ENCODE measurements around the gene LLGL2.
A peak's percentile ranks its signal among the peaks of the same experiment; 100 is the strongest.

Gene LLGL2

GRCh38 chr17:75594499-75595283 lies 69.2 kb downstream of the LLGL2 start:
- DNase-seq: no peak

- DNase-seq: no peak
Observed at GRCh38 chr17:75595284-75595919, 69.9 kb downstream of the LLGL2 start.

- DNase-seq: no peak
Observed at GRCh38 chr17:75595920-75596313, 70.4 kb downstream of the LLGL2 start.

- no peak for DNase-seq
Observed at GRCh38 chr17:75596320-75597087, 71.0 kb downstream of the LLGL2 start.

- DNase-seq: peak; percentile 71
Observed at GRCh38 chr17:75601057-75601987, 75.8 kb downstream of the LLGL2 start.

- DNase-seq: no peak
Observed at GRCh38 chr17:75602644-75603043, 77.1 kb downstream of the LLGL2 start.

GRCh38 chr17:75603123-75603522 lies 77.6 kb downstream of the LLGL2 start:
- DNase-seq: no peak

GRCh38 chr17:75604034-75604695 lies 78.7 kb downstream of the LLGL2 start:
- no peak for DNase-seq

GRCh38 chr17:75605790-75606189 lies 80.3 kb downstream of the LLGL2 start:
- no peak for DNase-seq

- no peak for DNase-seq
Observed at GRCh38 chr17:75607086-75607485, 81.6 kb downstream of the LLGL2 start.

- no peak for DNase-seq
Observed at GRCh38 chr17:75610103-75610984, 84.8 kb downstream of the LLGL2 start.

- no peak for DNase-seq
Observed at GRCh38 chr17:75611851-75612429, 86.4 kb downstream of the LLGL2 start.

GRCh38 chr17:75612906-75613626 lies 87.6 kb downstream of the LLGL2 start:
- no peak for DNase-seq

- no peak for DNase-seq
Observed at GRCh38 chr17:75614006-75614405, 88.5 kb downstream of the LLGL2 start.

GRCh38 chr17:75614556-75615270 lies 89.2 kb downstream of the LLGL2 start:
- DNase-seq: no peak

- DNase-seq: no peak
Observed at GRCh38 chr17:75615301-75615700, 89.8 kb downstream of the LLGL2 start.

- no peak for DNase-seq
Observed at GRCh38 chr17:75616521-75617122, 91.1 kb downstream of the LLGL2 start.

GRCh38 chr17:75617218-75617617 lies 91.7 kb downstream of the LLGL2 start:
- DNase-seq: no peak

GRCh38 chr17:75617675-75618074 lies 92.2 kb downstream of the LLGL2 start:
- no peak for DNase-seq
